SH-SY5Y (cell line): ENCODE data around the gene GJB6.

Experiments
- GATA2 ChIP-seq: IDR thresholded peaks from 2 replicates; pipeline ENCODE4 v1.6.1; 2011; ENCODE audit warnings: mild to moderate bottlenecking, low read depth, low read length
- GATA3 ChIP-seq: IDR thresholded peaks from 2 replicates; pipeline ENCODE4 v1.6.1; 2011; ENCODE audit warnings: low read depth, mild to moderate bottlenecking, low read length, moderate library complexity

GJB6 gene

GRCh38 chr13:20247403-20247802, 15.3 kb upstream of the GJB6 start:
- no peak for TF ChIP-seq GATA2

GRCh38 chr13:20241593-20241992, 9.5 kb upstream of the GJB6 start:
- TF ChIP-seq GATA3: no peak
- no peak for TF ChIP-seq GATA2

- TF ChIP-seq GATA2: no peak
These were observed 7.6 kb upstream of the GJB6 start for GRCh38 chr13:20239748-20240147.

GRCh38 chr13:20232556-20233277, 598 bp upstream of the GJB6 start:
- TF ChIP-seq GATA3 (no peak), GATA2 (no peak)

GRCh38 chr13:20230913-20231838, 943 bp downstream of the GJB6 start:
- no peak for TF ChIP-seq GATA2
- TF ChIP-seq GATA3: no peak

GRCh38 chr13:20227730-20228129, 4.4 kb downstream of the GJB6 start:
- TF ChIP-seq GATA3 (no peak), GATA2 (no peak)

- TF ChIP-seq GATA2 (no peak), GATA3 (no peak)
These were observed 4.8 kb downstream of the GJB6 start for GRCh38 chr13:20227288-20227687.

GRCh38 chr13:20222553-20222952, 9.6 kb downstream of the GJB6 start:
- no peak for TF ChIP-seq GATA3
- TF ChIP-seq GATA2: no peak

- TF ChIP-seq GATA3: no peak
- no peak for TF ChIP-seq GATA2
These were observed 10.3 kb downstream of the GJB6 start for GRCh38 chr13:20221772-20222171.

GRCh38 chr13:20219577-20219976, 12.5 kb downstream of the GJB6 start:
- TF ChIP-seq GATA3: no peak
- no peak for TF ChIP-seq GATA2

- TF ChIP-seq GATA3 (no peak), GATA2 (no peak)
These were observed 15.0 kb downstream of the GJB6 start for GRCh38 chr13:20217168-20217567.

GRCh38 chr13:20209948-20210347, 22.2 kb downstream of the GJB6 start:
- TF ChIP-seq GATA3: no peak
- no peak for TF ChIP-seq GATA2

- TF ChIP-seq GATA3: no peak
- no peak for TF ChIP-seq GATA2
These were observed 25.4 kb downstream of the GJB6 start for GRCh38 chr13:20206698-20207235.

GRCh38 chr13:20206065-20206697, 25.9 kb downstream of the GJB6 start:
- TF ChIP-seq GATA2: no peak
- TF ChIP-seq GATA3: no peak

GRCh38 chr13:20198781-20199180, 33.3 kb downstream of the GJB6 start:
- TF ChIP-seq GATA3 (no peak), GATA2 (no peak)
